Stimulated activated CD4-positive, alpha-beta T cell treated with anti-CD3 and anti-CD28 coated beads, Interleukin-4, amount 100 ng/mL, for 1 hour (primary cell): ENCODE results near the gene GPA33.

ENCODE experiments used
- DNase-seq: peaks from one replicate; pipeline ENCODE4 v3.0.0-alpha.2; 2020

Gene GPA33, protein sequence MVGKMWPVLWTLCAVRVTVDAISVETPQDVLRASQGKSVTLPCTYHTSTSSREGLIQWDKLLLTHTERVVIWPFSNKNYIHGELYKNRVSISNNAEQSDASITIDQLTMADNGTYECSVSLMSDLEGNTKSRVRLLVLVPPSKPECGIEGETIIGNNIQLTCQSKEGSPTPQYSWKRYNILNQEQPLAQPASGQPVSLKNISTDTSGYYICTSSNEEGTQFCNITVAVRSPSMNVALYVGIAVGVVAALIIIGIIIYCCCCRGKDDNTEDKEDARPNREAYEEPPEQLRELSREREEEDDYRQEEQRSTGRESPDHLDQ

DNA sequence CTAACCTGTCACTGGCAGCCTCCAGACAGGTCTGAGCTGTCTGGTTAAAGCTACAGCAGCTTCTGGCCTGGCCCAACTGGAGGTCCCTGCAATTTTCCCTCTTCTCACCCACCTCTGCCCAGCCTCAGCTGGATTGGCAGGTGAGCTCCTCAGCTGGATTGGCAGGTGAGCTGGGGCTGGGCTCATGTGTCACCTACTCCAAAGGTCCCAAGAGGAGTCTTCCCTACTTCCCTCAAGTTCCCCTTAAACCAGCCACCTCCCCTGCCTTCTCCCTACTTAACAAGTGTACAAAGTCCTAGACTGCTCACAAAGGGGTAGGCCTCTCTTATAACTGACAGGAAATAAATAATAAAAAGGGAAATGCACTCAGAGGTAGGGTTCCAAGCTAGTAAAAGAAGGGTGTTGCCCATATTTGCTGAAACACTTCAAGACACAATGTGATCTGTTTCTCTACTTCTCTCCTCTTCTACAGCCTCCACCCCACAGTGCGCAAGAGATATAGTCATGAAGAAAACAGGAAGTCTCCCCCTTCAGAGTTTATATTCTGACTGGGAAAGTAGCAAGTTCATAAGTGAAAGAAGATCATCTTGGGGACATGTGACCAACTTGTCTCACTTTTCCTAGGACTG lies at the start of gene GPA33:
Gene GPA33, minus strand, starts transcription at position 64 of the 629 bp plus-strand sequence. CDS start 90 bp downstream, outside the sequence.
- no peak for DNase-seq

GRCh38 chr1:167138703-167139102 lies 48.5 kb upstream of the GPA33 start:
- no peak for DNase-seq

DNA sequence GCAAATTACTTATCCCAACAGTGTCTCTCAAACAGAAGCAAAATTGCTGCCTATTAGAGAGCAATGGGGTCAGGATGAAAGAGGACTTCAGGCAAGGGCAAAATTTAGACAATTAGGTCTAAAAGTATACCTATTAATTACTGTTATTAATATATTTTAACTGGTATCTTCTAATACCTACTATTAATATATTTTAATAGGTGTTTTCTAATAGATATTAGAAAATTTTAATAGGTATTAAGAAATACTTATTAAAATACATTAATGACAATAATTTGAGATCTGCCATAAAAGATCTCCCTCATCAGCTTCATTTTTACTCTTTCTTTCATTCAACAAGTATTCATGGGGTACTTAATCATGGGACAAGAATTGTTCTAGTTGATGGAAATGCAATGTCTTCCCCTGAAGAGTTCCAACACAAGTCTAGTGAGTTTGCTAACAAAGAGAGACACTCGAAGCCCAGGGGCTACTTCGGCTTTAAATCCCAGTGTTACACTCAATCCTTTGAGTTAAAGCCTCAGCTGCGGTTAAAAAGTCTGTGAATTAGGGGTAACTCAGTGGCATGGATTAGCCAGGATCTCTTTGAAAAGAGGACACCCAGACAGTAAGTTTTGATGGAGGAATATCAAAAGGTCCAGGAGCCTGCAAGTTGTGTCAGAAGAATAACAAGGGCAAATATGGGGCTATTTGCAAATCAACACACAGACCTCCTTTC lies 47.8 kb upstream of the GPA33 start:
- no peak for DNase-seq

GRCh38 chr1:167137332-167137781 lies 47.2 kb upstream of the GPA33 start:
- no peak for DNase-seq

GRCh38 chr1:167136806-167137205 lies 46.6 kb upstream of the GPA33 start:
- DNase-seq: no peak

- DNase-seq: no peak
Measured at GRCh38 chr1:167136191-167136614, 46.0 kb upstream of the GPA33 start.

DNA sequence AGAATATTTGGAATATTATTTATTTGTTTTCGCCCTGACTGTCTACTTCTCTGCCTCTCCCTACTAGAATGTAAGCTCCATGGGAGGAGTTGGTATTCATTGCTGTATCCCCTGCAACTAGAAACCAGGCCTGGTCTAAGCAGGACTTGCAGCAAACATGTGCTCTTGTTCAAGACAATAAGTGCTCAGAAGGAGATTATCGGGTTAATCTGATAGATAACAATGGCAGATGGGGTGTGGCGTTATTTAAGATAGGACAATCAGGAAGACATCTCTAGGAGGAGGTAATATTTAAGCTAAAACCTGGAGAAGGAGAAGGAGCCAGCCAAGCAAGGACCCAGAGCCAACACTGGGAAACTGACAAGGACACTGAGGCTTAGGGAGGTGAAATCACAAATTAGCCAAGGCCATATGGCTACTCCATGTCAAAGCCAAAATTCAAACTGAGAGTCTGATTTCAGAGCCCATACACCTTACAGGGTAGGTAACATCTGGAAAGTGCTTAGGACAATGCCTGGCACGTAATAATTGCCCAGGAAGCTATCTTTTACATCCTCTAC lies 45.2 kb upstream of the GPA33 start:
- DNase-seq: no peak

DNA sequence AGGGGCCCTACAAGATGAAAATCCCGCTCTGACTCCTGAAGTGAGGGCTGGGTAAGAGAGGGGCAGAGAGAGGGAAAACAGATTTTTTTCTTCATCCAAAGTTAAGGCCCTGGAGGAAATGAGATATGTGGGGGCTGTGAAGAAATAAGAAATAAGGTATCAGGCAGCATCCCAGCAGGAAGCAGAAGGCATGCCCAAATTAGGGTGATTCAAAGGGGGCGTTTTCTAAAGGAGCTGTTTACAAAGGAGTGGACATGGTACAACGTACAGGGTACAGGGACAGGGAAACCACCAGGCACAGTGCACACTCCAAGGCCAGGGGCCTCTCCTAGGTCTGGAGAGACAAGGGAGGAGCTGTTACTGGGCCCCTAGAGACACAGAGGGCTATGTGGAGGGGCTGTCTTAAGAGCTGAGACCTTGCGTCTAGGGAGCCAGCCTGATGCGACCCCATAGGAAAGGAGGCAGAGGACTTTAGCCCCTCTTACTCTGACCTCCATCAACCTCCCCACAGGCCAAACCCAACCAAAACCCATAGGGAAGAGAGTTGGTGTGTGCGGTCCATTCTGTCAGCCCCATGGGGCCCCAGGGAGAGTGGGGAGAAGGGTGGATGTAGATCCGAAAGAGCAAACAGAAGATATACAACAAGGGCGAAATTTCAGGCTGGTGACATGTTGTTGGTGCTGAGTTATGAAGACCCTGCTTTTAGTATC lies 42.3 kb upstream of the GPA33 start:
- no peak for DNase-seq

DNA sequence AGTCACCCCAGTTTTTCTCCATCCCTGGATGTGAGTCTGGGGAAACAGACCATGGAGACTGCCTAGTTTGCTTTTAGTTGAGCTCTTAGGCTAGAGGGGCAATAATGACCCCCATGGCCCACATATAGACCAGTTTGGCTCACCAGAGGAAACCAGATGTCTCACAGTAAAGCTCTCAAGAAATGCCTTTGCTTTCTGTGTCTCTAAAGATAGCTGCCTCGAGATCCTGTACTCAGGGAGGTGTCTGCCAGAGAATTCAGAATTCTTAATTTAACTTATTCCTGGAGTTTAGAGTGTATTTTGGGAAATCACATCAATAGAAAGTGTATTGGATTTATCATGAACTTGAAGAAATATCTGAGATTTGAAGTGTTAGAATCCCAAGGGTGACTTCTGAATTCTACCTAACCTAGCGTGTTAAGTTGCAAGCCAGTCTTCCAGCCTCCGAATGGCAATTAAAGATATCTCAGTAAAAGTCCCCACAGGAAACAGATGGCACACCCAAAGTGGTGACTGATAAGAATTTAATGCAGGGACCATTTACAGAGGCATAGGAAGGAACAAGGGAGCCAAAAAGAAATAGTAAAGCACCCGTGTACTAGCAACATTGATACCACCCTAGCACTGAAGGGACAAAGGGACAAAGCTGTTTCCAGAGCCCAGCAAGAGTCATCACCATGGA lies 40.8 kb upstream of the GPA33 start:
- no peak for DNase-seq

DNA sequence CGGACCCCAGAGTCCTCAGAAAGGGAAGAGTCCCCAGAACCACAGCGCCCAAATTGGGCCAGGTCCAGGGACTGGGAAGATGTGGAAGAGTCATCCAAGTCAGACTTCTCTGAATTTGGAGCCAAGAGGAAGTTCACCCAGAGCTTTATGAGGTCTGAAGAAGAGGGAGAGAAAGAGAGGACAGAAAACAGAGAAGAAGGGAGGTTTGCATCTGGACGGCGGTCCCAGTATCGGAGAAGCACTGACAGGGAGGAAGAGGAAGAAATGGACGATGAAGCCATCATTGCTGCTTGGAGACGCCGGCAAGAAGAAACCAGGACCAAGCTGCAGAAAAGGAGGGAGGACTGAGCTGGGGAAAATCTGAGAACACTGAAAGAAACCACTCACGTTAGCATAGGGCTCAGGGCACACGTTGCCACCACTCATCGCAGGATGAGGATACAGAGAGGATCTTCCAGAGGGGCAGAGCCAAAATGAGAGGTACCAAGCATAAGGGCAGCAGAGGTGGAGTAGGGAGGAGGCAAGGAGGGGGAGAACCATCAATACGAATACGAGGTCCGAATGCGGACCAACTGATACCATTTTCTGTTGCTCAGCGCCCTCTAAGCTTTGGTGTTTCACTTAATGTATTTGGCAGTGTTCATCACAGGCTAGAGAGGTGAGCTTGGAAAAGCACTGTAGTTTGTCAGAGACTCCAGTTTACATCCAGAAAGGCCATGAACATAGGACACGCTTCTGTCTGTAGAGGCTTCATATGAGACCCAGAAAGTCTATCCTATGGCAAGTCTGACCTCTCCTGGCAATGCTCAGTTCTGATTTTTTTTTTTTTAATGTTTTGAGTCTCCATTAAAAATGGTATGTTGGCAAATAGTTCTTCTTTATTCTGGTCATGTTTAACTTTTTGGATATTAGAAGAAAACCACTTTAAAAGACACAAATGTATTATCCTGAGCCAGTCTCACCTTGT lies 38.4 kb upstream of the GPA33 start:
- no peak for DNase-seq

DNA sequence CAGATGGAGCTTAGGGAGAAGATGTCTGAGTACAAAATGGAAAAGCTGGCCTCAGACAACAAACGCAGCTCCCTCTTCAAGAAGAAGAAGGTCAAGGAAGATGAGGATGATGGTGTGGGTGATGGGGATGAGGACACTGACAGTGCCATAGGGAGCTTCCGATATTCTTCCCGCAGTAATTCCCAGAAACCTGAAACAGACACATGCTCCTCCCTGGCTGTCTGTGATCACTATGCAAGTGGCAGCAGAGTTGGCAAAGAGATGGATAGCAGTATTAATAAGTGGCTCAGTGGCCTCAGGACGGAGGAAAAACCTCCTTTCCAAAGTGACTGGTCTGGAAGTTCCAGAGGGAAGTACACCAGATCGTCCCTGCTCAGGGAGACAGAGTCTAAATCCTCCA lies 37.5 kb upstream of the GPA33 start:
- DNase-seq: no peak

GRCh38 chr1:167127236-167127635 lies 37.1 kb upstream of the GPA33 start:
- DNase-seq: no peak

- no peak for DNase-seq
Measured at GRCh38 chr1:167126811-167127210, 36.6 kb upstream of the GPA33 start.

DNA sequence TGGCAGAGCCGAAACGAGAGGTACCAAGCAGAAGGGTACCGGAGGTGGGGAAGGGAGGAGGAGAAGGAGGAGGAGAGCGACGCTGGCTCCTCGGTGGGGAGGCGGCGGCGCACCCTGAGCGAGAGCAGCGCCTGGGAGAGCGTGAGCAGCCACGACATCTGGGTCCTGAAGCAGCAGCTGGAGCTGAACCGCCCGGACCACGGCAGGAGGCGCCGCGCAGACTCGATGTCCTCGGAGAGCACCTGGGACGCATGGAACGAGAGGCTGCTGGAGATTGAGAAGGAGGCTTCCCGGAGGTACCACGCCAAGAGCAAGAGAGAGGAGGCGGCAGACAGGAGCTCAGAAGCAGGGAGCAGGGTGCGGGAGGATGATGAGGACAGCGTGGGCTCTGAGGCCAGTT lies 36.1 kb upstream of the GPA33 start:
- no peak for DNase-seq

- no peak for DNase-seq
Measured at GRCh38 chr1:167122568-167122967, 32.4 kb upstream of the GPA33 start.

DNA sequence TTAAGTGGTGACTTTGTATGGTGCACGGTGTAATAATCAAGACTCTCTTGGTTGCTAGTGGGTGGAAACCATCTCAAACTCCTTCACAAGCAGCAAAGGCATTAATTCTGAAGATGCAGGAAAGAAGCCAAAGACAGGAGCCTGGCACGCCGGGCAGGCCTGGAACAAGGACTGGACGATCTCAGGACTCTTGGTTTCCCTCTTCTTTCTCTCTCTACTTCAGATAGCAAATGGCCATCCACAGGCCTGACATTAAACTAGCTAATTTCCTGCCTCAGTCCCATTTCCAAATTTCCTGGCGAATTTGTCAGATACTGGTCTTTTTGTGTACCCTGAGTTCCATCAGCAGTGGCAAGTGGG lies 31.9 kb upstream of the GPA33 start:
- DNase-seq: no peak

DNA sequence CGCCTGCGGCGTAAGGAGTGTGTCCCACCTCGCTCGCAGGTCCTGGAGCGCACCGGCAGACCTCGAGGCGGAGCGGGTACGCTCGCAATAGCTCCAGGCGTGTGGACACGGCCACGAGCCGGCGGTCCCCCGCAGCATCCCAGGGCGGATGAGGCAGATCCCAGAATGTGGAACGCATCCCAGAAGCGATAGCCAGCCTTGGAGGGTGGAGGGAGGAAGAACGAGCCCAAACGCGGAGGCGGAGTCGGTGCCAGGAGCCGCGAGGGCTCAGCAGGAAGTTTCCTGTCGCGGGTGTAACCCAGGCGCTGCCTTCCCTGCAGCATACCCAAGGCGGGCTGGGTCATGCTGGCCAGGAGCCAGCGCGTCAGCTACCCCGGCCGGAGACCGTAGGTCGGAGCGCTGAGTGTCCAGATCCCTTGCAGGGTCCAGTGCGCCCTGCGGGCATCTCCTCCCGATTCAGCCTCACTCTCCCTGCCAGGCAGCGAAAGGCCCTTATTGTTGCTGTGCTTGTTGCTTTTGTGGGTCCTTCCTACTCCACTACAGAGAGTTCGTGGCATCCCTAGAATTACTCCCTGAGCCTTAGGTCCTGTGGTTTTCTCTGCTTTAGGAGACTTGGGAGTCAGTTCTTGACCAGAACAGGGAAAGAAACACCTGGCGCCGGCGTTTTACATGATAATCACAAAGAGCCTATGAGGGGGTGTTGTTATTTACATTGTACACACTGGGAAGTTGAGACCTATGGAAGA lies 31.4 kb upstream of the GPA33 start:
- peak; percentile 33 for DNase-seq

DNA sequence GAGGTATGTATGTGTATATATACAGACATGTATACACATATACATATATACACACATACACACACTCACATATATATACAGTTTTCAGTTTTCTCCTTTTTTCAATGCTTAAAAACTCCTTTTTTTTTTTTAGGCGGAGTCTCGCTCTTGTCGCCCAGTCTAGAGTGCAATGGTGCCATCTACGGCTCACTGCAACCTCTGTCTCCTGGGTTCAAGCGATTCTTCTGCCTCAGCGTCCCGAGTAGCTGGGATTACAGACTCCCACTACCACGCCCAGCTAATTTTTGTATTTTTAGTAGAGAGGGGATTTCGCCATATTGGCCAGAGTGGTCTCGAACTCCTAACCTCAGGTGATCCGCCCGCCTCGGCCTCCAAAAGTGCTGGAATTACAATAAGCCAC lies 30.7 kb upstream of the GPA33 start:
- no peak for DNase-seq

DNA sequence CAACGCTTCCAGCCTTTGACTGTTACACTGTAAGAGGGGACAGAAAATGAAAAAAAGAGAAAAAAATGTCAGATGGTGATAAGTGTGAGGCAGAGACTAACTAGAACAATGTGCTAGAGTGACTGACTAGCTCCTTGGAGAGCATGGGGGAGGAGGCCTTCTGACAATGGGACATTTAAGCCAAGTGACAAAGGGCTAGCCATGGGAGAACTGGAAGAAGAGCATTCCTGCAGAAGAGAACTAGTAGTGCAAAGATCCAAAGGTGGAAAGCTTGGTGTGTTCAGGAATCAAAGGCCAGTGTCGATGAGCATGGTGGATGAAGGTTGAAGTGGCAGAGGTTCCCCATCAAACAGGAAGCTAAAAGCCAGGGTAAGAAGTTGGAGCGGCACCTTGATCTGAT lies 29.5 kb upstream of the GPA33 start:
- DNase-seq: no peak

- DNase-seq: no peak
Measured at GRCh38 chr1:167118188-167118587, 28.0 kb upstream of the GPA33 start.
